ENCODE data around the gene PABPC3.

PABPC3 gene

GRCh38 chr13:25112695-25113255, 16.8 kb downstream of the PABPC3 start:
- DNase-seq (ENCODE audit: low spot score) = no peak

- DNase-seq (ENCODE audit: low spot score) = peak; percentile 53
Measured at GRCh38 chr13:25114220-25114619, 18.3 kb downstream of the PABPC3 start.

GRCh38 chr13:25116044-25116443, 20.1 kb downstream of the PABPC3 start:
- DNase-seq (ENCODE audit: low spot score) = no peak

- DNase-seq (ENCODE audit: low spot score) = no peak
Measured at GRCh38 chr13:25117312-25117711, 21.4 kb downstream of the PABPC3 start.

GRCh38 chr13:25118378-25118905, 22.5 kb downstream of the PABPC3 start:
- DNase-seq (ENCODE audit: low spot score) = no peak

- no peak for DNase-seq (ENCODE audit: low spot score)
Measured at GRCh38 chr13:25130944-25131343, 35.0 kb downstream of the PABPC3 start.

GRCh38 chr13:25131881-25132420, 36.0 kb downstream of the PABPC3 start:
- DNase-seq (ENCODE audit: low spot score) = no peak

GRCh38 chr13:25132751-25133390, 36.9 kb downstream of the PABPC3 start:
- DNase-seq (ENCODE audit: low spot score) = no peak

- DNase-seq (ENCODE audit: low spot score) = no peak
Measured at GRCh38 chr13:25135896-25136295, 40.0 kb downstream of the PABPC3 start.

- no peak for DNase-seq (ENCODE audit: low spot score)
Measured at GRCh38 chr13:25136880-25137787, 41.2 kb downstream of the PABPC3 start.

GRCh38 chr13:25137788-25138115, 41.8 kb downstream of the PABPC3 start:
- DNase-seq (ENCODE audit: low spot score) = no peak

- no peak for DNase-seq (ENCODE audit: low spot score)
Measured at GRCh38 chr13:25141042-25141441, 45.1 kb downstream of the PABPC3 start.

GRCh38 chr13:25143706-25144105, 47.8 kb downstream of the PABPC3 start:
- no peak for DNase-seq (ENCODE audit: low spot score)

GRCh38 chr13:25147638-25148401, 51.9 kb downstream of the PABPC3 start:
- DNase-seq (ENCODE audit: low spot score) = no peak

- no peak for DNase-seq (ENCODE audit: low spot score)
Measured at GRCh38 chr13:25148402-25148771, 52.5 kb downstream of the PABPC3 start.
